Measurements from ENCODE around the gene KLHL26.
A peak's percentile ranks its signal among the peaks of the same experiment; 100 is the strongest.

KLHL26 gene

DNA sequence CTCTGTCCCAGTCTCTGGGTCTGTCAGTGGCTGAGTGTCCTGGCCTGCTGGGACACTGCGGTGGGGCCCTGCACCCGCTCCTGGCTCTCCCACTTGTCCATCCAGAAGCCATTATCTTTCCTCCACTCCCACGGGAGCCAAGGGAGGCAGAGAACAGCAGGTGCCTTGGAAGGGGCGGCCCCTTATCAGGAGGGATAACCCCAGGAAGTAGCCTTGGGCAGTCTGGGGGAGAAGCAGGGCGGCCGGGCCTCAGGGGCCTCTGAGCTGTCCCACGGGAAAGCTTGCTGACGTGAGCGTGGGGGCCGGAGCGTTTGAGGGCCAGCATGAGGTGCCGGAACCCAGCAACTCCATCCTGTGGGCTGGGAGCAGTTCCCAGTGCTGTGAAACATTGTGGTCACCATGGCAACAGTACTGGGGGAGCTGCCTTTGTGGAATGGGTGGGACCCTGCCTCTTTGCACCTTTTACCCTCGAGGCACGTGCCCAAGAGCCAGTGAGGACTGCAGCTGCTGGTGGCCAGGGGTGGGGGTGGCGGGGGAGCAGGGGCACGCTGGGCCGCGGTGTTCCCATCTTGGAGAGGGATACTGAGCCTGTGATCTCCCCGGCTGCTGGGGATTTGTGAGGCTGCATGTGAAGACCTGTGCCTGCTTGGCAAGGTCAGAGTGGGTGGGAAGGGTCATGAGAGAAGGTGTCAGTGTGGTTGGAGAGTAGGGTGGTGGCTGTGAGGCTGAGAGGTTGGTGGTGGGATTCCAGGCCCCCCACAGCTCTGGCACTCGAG, 20.9 kb downstream of the KLHL26 start:
- H3K36me3 Mint-ChIP-seq (ENCODE audit: low read depth): no peaks in the 10 kb centered on the region
- H3K27ac Mint-ChIP-seq: peak overlapping the region; percentile 42
- no peak for DNase-seq
- peak overlapping the region; percentile 30 for H3K4me3 Mint-ChIP-seq
- H3K27me3 Mint-ChIP-seq (ENCODE audit: low read depth, poor library complexity): peaks cover 12% of the 10 kb centered on the region
- H3K4me1 Mint-ChIP-seq: peaks cover 65% of the 10 kb centered on the region
- TF ChIP-seq, protein P1, sequence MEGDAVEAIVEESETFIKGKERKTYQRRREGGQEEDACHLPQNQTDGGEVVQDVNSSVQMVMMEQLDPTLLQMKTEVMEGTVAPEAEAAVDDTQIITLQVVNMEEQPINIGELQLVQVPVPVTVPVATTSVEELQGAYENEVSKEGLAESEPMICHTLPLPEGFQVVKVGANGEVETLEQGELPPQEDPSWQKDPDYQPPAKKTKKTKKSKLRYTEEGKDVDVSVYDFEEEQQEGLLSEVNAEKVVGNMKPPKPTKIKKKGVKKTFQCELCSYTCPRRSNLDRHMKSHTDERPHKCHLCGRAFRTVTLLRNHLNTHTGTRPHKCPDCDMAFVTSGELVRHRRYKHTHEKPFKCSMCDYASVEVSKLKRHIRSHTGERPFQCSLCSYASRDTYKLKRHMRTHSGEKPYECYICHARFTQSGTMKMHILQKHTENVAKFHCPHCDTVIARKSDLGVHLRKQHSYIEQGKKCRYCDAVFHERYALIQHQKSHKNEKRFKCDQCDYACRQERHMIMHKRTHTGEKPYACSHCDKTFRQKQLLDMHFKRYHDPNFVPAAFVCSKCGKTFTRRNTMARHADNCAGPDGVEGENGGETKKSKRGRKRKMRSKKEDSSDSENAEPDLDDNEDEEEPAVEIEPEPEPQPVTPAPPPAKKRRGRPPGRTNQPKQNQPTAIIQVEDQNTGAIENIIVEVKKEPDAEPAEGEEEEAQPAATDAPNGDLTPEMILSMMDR (IDR thresholded peaks at IDR 0.05): no peak
- H3K9me3 Mint-ChIP-seq: no peaks in the 10 kb centered on the region

DNA sequence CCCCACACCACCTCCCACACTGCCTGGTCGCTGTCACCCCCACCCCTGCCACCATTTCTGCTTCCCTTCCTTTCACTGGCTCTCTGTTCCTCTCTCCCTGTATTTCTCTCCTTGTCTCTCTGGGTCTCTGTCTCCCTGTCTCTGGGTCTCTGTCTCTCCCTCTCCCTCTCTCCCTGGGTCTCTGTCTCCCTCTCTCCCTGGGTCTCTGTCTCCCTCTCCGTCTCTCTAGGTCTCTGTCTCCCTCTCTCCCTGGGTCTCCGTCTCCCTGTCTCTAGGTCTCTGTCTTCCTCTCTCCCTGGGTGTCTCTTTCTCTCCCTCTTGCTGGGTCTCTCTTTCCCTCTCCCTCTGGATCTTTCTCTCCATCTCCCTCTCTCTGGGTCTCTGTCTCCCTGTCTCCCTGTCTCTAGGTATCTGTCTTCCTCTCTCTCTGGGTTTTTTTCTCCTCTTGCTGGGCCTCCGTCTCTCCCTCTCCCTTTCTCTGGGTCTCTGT, 21.6 kb downstream of the KLHL26 start:
- Mint-ChIP-seq H3K27ac (peak overlapping the region; percentile 23), H3K36me3 (ENCODE audit: low read depth) (no peaks in the 10 kb centered on the region), H3K9me3 (no peaks in the 10 kb centered on the region), H3K27me3 (ENCODE audit: low read depth, poor library complexity) (peaks cover 12% of the 10 kb centered on the region), H3K4me1 (peaks cover 71% of the 10 kb centered on the region), H3K4me3 (peak overlapping the region; percentile 25)
- no peak for DNase-seq
- TF ChIP-seq, protein P1 (IDR thresholded peaks at IDR 0.05): no peak

DNA sequence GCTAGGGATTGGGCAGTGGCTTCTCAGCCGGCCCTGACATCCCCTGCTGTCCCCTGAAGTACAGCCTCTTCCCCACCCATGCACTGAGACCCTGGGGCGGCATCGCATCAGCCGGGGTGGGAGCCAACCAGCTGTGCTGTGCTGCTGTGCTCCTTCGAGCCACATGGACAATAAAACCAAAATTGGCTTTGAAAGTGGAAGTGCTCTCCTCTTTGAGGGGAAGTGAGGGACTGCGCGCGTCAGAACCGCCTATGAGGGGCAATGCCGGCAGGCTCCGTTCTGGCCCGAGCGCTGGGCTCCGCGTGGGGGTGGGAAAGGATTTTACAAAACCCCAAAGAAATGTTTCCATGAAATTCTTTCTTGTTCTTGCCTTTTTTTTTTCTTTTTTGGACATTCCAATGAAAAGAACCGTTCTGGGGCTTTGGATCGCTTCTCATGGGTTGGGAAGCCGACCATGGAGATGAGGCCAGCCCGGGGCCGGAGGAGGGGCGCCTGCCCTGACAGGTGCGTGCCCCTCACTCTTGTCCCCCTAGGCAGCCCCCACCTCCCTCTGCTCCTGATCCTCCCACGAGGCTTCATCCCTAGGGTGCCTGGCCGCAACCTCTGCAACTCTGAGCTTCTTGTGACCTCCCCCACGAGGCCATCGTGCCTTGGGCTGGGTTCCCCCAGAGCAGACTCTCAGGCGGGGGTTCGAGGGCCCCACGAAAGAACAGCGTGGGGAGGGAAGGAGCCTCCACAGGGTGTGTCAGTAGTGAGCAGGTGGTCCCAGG, 22.6 kb downstream of the KLHL26 start:
- Mint-ChIP-seq H3K27ac (no peak overlapping the region), H3K36me3 (ENCODE audit: low read depth) (no peaks in the 10 kb centered on the region), H3K9me3 (no peaks in the 10 kb centered on the region), H3K4me3 (no peak overlapping the region), H3K27me3 (ENCODE audit: low read depth, poor library complexity) (peaks cover 11% of the 10 kb centered on the region), H3K4me1 (peaks cover 79% of the 10 kb centered on the region)
- TF ChIP-seq, protein P1 (IDR thresholded peaks at IDR 0.05): no peak
- DNase-seq: no peak

DNA sequence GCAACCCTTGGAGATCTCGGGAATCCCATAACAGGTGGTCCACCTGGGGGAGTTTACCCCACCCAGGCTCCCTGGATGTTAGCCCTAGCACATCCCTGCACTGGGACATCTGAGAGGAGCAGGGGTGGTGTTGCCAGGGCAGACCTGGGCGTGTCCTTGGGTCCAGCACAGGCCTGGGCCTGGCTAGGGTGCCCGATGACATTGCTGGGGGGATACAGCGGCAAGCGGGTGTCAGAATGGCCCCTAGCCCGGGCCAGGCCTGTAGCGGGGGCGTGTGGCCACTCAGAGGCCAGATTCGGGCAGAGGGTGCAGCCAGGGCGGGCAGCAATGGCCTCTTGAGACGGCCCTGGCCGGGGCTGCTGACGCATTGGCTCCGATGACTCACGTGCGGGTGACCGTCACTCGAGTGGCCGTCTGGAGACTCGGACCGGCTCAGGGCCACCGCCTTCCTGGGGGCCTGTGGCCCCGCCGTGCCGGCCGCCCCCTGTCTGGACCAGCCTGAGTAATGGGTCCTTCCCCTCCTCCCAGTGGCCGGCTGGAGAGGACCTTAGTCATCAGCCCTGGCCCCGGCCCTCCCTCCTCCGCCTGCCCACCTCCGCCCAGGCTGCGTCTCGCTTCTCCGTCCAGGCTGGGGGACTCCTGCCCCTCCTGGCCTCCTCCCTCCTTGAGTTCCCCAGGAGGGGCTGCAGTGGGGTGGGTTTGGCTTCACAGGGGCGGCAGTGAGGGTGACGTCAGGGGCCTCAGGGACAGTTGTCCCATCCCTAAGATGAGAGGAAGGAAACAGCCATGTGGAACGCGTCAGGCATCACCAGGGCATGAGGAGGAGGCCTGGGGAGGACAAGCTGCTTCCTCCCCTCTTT, 23.5 kb downstream of the KLHL26 start:
- peaks cover 79% of the 10 kb centered on the region for H3K4me1 Mint-ChIP-seq
- H3K27me3 Mint-ChIP-seq (ENCODE audit: low read depth, poor library complexity): peaks cover 9% of the 10 kb centered on the region
- TF ChIP-seq, protein P1 (IDR thresholded peaks at IDR 0.05): no peak
- no peaks in the 10 kb centered on the region for H3K9me3 Mint-ChIP-seq
- H3K36me3 Mint-ChIP-seq (ENCODE audit: low read depth): no peaks in the 10 kb centered on the region
- DNase-seq: no peak
- H3K27ac Mint-ChIP-seq: no peak overlapping the region
- no peak overlapping the region for H3K4me3 Mint-ChIP-seq

DNA sequence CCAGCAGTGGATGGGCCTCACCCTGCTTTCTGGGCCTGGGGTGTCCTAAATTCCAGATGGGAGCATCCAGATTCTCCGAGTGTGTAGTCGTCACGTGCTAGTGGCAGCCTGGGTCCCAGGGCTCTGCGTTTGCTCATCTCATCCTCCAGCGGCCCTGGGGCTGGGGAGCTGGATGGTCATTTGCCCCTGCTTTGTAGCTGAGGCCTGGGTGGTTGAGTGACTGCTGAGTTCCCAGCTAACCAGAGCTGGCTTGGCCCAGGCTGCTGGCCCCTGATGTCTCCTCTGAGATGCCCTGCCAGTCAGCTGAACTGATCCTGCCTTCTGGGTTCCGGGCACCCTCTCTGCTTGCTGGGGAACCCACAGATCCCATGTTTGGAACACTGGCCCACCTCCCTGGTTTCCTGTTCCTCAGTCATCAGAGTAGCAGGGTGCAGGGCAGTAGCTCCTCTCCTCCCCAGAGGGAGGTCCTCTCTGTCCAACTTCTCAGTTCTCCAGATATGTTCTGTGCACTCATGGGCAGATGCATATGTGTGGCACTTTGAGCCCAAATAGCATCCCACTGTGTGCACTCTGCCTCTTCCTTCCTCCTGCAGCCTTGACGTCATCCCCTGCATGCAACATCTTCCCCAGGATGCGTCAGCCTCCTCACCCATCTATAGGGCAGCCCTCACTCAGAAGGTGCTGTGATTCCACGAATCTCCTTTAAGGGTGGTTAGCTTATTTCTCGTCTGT, 24.3 kb downstream of the KLHL26 start:
- H3K4me3 Mint-ChIP-seq: peak overlapping the region; percentile 16

More for the DNA sequence above, 24.3 kb downstream of the KLHL26 start:
- peaks cover 9% of the 10 kb centered on the region for H3K27me3 Mint-ChIP-seq (ENCODE audit: low read depth, poor library complexity)
- TF ChIP-seq, protein P1 (IDR thresholded peaks at IDR 0.05): no peak
- no peak for DNase-seq
- no peaks in the 10 kb centered on the region for H3K36me3 Mint-ChIP-seq (ENCODE audit: low read depth)
- H3K4me1 Mint-ChIP-seq: peaks cover 72% of the 10 kb centered on the region
- H3K27ac Mint-ChIP-seq: no peak overlapping the region
- H3K9me3 Mint-ChIP-seq: no peaks in the 10 kb centered on the region

All from nephron progenitor cell (in vitro differentiated cells).